Measurements from ENCODE around the gene ZNF524. TPM values are rescaled to one million over a fixed set of nuclear protein-coding genes. Genes with fewer than 3 reads are reported as not detected.

ZNF524 gene
- total RNA-seq, 2 donors from 2014 or later = 29.7 to 45.4 TPM

- TF ChIP-seq, protein P1, sequence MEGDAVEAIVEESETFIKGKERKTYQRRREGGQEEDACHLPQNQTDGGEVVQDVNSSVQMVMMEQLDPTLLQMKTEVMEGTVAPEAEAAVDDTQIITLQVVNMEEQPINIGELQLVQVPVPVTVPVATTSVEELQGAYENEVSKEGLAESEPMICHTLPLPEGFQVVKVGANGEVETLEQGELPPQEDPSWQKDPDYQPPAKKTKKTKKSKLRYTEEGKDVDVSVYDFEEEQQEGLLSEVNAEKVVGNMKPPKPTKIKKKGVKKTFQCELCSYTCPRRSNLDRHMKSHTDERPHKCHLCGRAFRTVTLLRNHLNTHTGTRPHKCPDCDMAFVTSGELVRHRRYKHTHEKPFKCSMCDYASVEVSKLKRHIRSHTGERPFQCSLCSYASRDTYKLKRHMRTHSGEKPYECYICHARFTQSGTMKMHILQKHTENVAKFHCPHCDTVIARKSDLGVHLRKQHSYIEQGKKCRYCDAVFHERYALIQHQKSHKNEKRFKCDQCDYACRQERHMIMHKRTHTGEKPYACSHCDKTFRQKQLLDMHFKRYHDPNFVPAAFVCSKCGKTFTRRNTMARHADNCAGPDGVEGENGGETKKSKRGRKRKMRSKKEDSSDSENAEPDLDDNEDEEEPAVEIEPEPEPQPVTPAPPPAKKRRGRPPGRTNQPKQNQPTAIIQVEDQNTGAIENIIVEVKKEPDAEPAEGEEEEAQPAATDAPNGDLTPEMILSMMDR (IDR thresholded peaks at IDR 0.05) = no peak
- TF ChIP-seq POLR2A (IDR thresholded peaks at IDR 0.05) = no peak
- intact Hi-C loops (cut with DNase I) = loop anchor here (5.0 to 10.0 kb wide), 2 partner anchors 96 to 489 kb away; no protein-coding TSS in a partner anchor
- H3K4me3 ChIP-seq = no peak overlapping the region
- WGBS, 2 donors = 92 to 93% methylated on average over 25 to 27 of the region's 27 CpGs
- no peak overlapping the region for H3K27ac ChIP-seq
- H3K36me3 ChIP-seq (replicated peaks in 1 of 2; ENCODE audit: insufficient read depth in 1 of 2, low read depth in 2 of 2) = peaks cover 0 to 2% of the 10 kb centered on the region in 2 donors
- no peak for DNase-seq
- peaks cover 10% of the 10 kb centered on the region for H3K4me1 ChIP-seq
- H3K9me3 ChIP-seq = no peaks in the 10 kb centered on the region
- no peak for ATAC-seq
- H3K27me3 ChIP-seq = no peaks in the 10 kb centered on the region
These were observed 13.3 kb downstream of the ZNF524 start for GRCh38 chr19:55613396-55613795.

- DNase-seq = no peak
- intact Hi-C loops (cut with DNase I) = loop anchor here (5.0 to 10.0 kb wide), 2 partner anchors 97 to 489 kb away; no protein-coding TSS in a partner anchor
These were observed 14.0 kb downstream of the ZNF524 start for GRCh38 chr19:55613930-55614710.

GRCh38 chr19:55614711-55615542, 14.8 kb downstream of the ZNF524 start:
- Histone ChIP-seq H3K4me1 (peaks cover 10% of the 10 kb centered on the region), H3K36me3 (replicated peaks in 1 of 2; ENCODE audit: insufficient read depth in 1 of 2, low read depth in 2 of 2) (peaks cover 0 to 2% of the 10 kb centered on the region in 2 donors), H3K9me3 (no peaks in the 10 kb centered on the region), H3K27me3 (no peaks in the 10 kb centered on the region), H3K4me3 (no peak overlapping the region), H3K27ac (no peak overlapping the region)
- ATAC-seq (no peak), DNase-seq (no peak)
- no peak for TF ChIP-seq POLR2A (IDR thresholded peaks at IDR 0.05)
- TF ChIP-seq, protein P1 (IDR thresholded peaks at IDR 0.05) = no peak
- intact Hi-C loops (cut with DNase I) = loop anchor here (5.0 to 10.0 kb wide), 2 partner anchors 98 to 490 kb away; no protein-coding TSS in a partner anchor
- 92 to 94% methylated on average over 20 to 44 of the region's 98 CpGs for WGBS, 2 donors

More at GRCh38 chr19:55613930-55614710, 14.0 kb downstream of the ZNF524 start:
- no peaks in the 10 kb centered on the region for H3K27me3 ChIP-seq
- H3K36me3 ChIP-seq (replicated peaks in 1 of 2; ENCODE audit: insufficient read depth in 1 of 2, low read depth in 2 of 2) = peaks cover 0 to 2% of the 10 kb centered on the region in 2 donors
- ATAC-seq = no peak
- WGBS, 2 donors = 93 to 96% methylated on average over 43 to 70 of the region's 75 CpGs
- H3K27ac ChIP-seq = no peak overlapping the region
- TF ChIP-seq, protein P1 (IDR thresholded peaks at IDR 0.05) = no peak
- no peak for TF ChIP-seq POLR2A (IDR thresholded peaks at IDR 0.05)
- peaks cover 10% of the 10 kb centered on the region for H3K4me1 ChIP-seq
- H3K9me3 ChIP-seq = no peaks in the 10 kb centered on the region
- no peak overlapping the region for H3K4me3 ChIP-seq

- Histone ChIP-seq H3K9me3 (no peaks in the 10 kb centered on the region), H3K4me3 (no peak overlapping the region), H3K27ac (no peak overlapping the region), H3K36me3 (replicated peaks in 1 of 2; ENCODE audit: insufficient read depth in 1 of 2, low read depth in 2 of 2) (peaks cover 0 to 3% of the 10 kb centered on the region in 2 donors), H3K27me3 (no peaks in the 10 kb centered on the region), H3K4me1 (peaks cover 10% of the 10 kb centered on the region)
- DNase-seq (no peak), ATAC-seq (no peak)
- 96 to 98% methylated on average over 31 to 80 of the region's 88 CpGs for WGBS, 2 donors
- intact Hi-C loops (cut with DNase I) = loop anchor here (10.0 kb wide), 1 partner anchor 491 kb away; no protein-coding TSS in a partner anchor
- TF ChIP-seq POLR2A (IDR thresholded peaks at IDR 0.05) = no peak
- TF ChIP-seq, protein P1 (IDR thresholded peaks at IDR 0.05) = no peak
These were observed 15.7 kb downstream of the ZNF524 start for GRCh38 chr19:55615543-55616394.

All from body of pancreas (tissue), 4 donors.